ENCODE measurements around the gene FIP1L1. TPM values are rescaled to one million over a fixed set of nuclear protein-coding genes. Genes with fewer than 3 reads are reported as not detected.

Gene FIP1L1
- polyA plus RNA-seq, 2 of the 4 experiments (the other 2 are of a cell fraction): 27.9 to 40.5 TPM

GRCh38 chr4:53478671-53479456 lies 101.4 kb downstream of the FIP1L1 start:
- no peak overlapping the region for H3K4me3 ChIP-seq
- peak overlapping the region in 1 of 2 experiments; percentile 54; a peak in 2 of 6 replicates for H3K27ac ChIP-seq
- H3K4me2 ChIP-seq: no peak overlapping the region
- ChIA-PET CTCF (no interaction called here), POLR2A (no interaction called here)
- peak; percentile 30 to 58; a peak in 4 of 6 replicates for ATAC-seq
- TF ChIP-seq KDM1A (IDR thresholded peaks at IDR 0.05; ENCODE audit: low read depth) (no peak), MAFK (IDR thresholded peaks at IDR 0.05; ENCODE audit: partially characterized antibody) (peak; percentile 71), FOSL2 (IDR thresholded peaks at IDR 0.05) (no peak), FOSL2 (CRISPR knock-in tag; IDR thresholded peaks at IDR 0.05) (peak; percentile 30; the same call in 1 of the 2 replicates)
- 84% methylated on average over 4 of the region's 4 CpGs for WGBS (ENCODE audit: missing lambda C conversion rate)
- peaks cover 15% of the 10 kb centered on the region for H3K4me1 ChIP-seq
- DNase-seq (ENCODE audit: low read depth in 1 of 2, low spot score in 1 of 2): peak in 1 of 2 experiments; percentile 45
- H3K9me3 ChIP-seq: no peaks in the 10 kb centered on the region
- FAIRE-seq: no peak

GRCh38 chr4:53479736-53480525 lies 102.5 kb downstream of the FIP1L1 start:
- no peak overlapping the region; a peak in 1 of 6 replicates for H3K27ac ChIP-seq
- H3K4me3 ChIP-seq: no peak overlapping the region
- FAIRE-seq (no peak), DNase-seq (ENCODE audit: low read depth in 1 of 2, low spot score in 1 of 2) (no peak), ATAC-seq (no peak)
- POLR2A ChIA-PET: no interaction called here
- peaks cover 15% of the 10 kb centered on the region for H3K4me1 ChIP-seq
- 90% methylated on average over 5 of the region's 5 CpGs for WGBS (ENCODE audit: missing lambda C conversion rate)
- TF ChIP-seq HMGXB4 (CRISPR knock-in tag; IDR thresholded peaks at IDR 0.05; ENCODE audit: borderline replicate concordance) (no peak), E2F6 (IDR thresholded peaks at IDR 0.05; ENCODE audit: borderline replicate concordance, low read depth) (no peak), CBX8 (IDR thresholded peaks at IDR 0.05) (no peak), CHD2 (IDR thresholded peaks at IDR 0.05; ENCODE audit: low read length, partially characterized antibody) (no peak), ZC3H11A (IDR thresholded peaks at IDR 0.05) (no peak), RAD21 (conservative IDR thresholded peaks at IDR 0.05 in 1 of 2, IDR thresholded peaks at IDR 0.05 in 1 of 2) (no peak), HOXA7 (CRISPR knock-in tag; IDR thresholded peaks at IDR 0.05) (no peak)
- no peaks in the 10 kb centered on the region for H3K9me3 ChIP-seq
- no peak overlapping the region for H3K4me2 ChIP-seq
- CTCF ChIA-PET: no interaction called here

- CTCF ChIA-PET: interaction anchor here (0.6 kb wide), 1 partner anchor 429 kb away, joined by 5 read pairs; no protein-coding TSS in a partner anchor
- Histone ChIP-seq H3K4me2 (no peak overlapping the region), H3K4me1 (peaks cover 15% of the 10 kb centered on the region), H3K4me3 (no peak overlapping the region), H3K9me3 (no peaks in the 10 kb centered on the region), H3K27ac (no peak overlapping the region)
- no peak for DNase-seq (ENCODE audit: low read depth in 1 of 2, low spot score in 1 of 2)
- no peak for TF ChIP-seq CHD2 (IDR thresholded peaks at IDR 0.05; ENCODE audit: low read length, partially characterized antibody)
- no peak for TF ChIP-seq E2F6 (IDR thresholded peaks at IDR 0.05; ENCODE audit: borderline replicate concordance, low read depth)
- TF ChIP-seq MAZ (IDR thresholded peaks at IDR 0.05; ENCODE audit: borderline replicate concordance, low read depth, low read length): no peak
- POLR2A ChIA-PET: no interaction called here
- 79% methylated on average over 2 of the region's 2 CpGs for WGBS (ENCODE audit: missing lambda C conversion rate)
- FAIRE-seq: no peak
- ATAC-seq: no peak
Measured at GRCh38 chr4:53480909-53481308, 103.5 kb downstream of the FIP1L1 start.

- WGBS (ENCODE audit: missing lambda C conversion rate): 85% methylated on average over 8 of the region's 8 CpGs
- no peak for DNase-seq (ENCODE audit: low read depth in 1 of 2, low spot score in 1 of 2)
- no peak for TF ChIP-seq RARB (CRISPR knock-in tag; IDR thresholded peaks at IDR 0.05)
- no peak for TF ChIP-seq MAFK (IDR thresholded peaks at IDR 0.05; ENCODE audit: partially characterized antibody)
- no peak for TF ChIP-seq ESRRA (IDR thresholded peaks at IDR 0.05; ENCODE audit: borderline replicate concordance, low read length)
- no peak for TF ChIP-seq NR3C1 (IDR thresholded peaks at IDR 0.05)
- TF ChIP-seq HOXB5 (CRISPR knock-in tag; IDR thresholded peaks at IDR 0.05): no peak
- TF ChIP-seq HES2 (IDR thresholded peaks at IDR 0.05): no peak
- no peak for TF ChIP-seq EHMT2 (IDR thresholded peaks at IDR 0.05; ENCODE audit: low read depth)
- TF ChIP-seq EHF (CRISPR knock-in tag; IDR thresholded peaks at IDR 0.05): no peak
- no peak for TF ChIP-seq CBX8 (IDR thresholded peaks at IDR 0.05)
- TF ChIP-seq SREBF2 (IDR thresholded peaks at IDR 0.05): no peak
- TF ChIP-seq ZSCAN20 (CRISPR knock-in tag; IDR thresholded peaks at IDR 0.05): no peak
- H3K4me3 ChIP-seq: no peak overlapping the region
- H3K4me1 ChIP-seq: peaks cover 15% of the 10 kb centered on the region
- ChIA-PET CTCF (no interaction called here), POLR2A (no interaction called here)
- FAIRE-seq: no peak
- H3K27ac ChIP-seq: no peak overlapping the region
- no peak for ATAC-seq
- no peaks in the 10 kb centered on the region for H3K9me3 ChIP-seq
- no peak overlapping the region for H3K4me2 ChIP-seq
Measured at GRCh38 chr4:53481586-53481985, 104.1 kb downstream of the FIP1L1 start.
